ENCODE results near the gene ZNF526.

GRCh38 chr19:42242512-42243409, 22.6 kb downstream of the ZNF526 start, which contains the start of gene GSK3A:
- TF ChIP-seq FOXM1 (IDR thresholded peaks at IDR 0.05; ENCODE audit: borderline replicate concordance) (no peak), SP1 (IDR thresholded peaks at IDR 0.05) (no peak), ARNT (IDR thresholded peaks at IDR 0.05) (no peak), CTBP1 (IDR thresholded peaks at IDR 0.05; ENCODE audit: borderline replicate concordance) (peak; percentile 89), NFRKB (IDR thresholded peaks at IDR 0.05) (no peak), L3MBTL2 (conservative IDR thresholded peaks at IDR 0.05) (peak; percentile 37; the same call in 1 of the 2 replicates), PKNOX1 (IDR thresholded peaks at IDR 0.05) (peak; percentile 97), FOXA1 (IDR thresholded peaks at IDR 0.05) (no peak), BHLHE40 (IDR thresholded peaks at IDR 0.05; ENCODE audit: borderline replicate concordance) (no peak)

All from HEK293T (cell line).